ENCODE data around the gene MMAB. TPM values are rescaled to one million over a fixed set of nuclear protein-coding genes. Genes with fewer than 3 reads are reported as not detected.

The MMAB gene
- total and polyA plus RNA-seq, 8 donors: 6.2 to 71.2 (median 29.8) TPM

DNA sequence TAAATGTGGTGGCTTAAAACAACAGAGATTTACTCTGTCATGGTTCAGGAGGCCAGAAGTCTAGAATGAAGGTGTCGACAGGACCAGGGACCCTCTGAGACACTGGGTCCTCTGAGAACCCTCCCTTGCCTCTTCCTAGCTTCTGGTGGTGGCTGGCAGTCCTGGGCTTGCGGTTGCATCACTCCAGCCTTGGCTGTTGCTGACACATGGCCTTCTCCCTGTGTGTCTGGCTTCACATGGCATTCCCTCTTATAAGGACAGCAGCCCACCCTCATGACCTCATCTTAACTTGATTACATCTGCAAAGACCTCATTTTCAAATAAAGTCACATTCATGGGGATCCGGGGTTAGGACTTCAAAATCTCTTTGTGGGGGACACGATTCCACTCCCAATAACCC lies 37.2 kb upstream of the MMAB start:
- no peaks in the 10 kb centered on the region for H3K36me3 ChIP-seq
- no peak overlapping the region for H3K4me3 ChIP-seq
- DNase-seq: no peak
- TF ChIP-seq EP300 (IDR thresholded peaks at IDR 0.05) (no peak), POLR2A (IDR thresholded peaks at IDR 0.05) (no peak), POLR2AphosphoS5 (IDR thresholded peaks at IDR 0.05) (no peak)
- TF ChIP-seq, protein P1, sequence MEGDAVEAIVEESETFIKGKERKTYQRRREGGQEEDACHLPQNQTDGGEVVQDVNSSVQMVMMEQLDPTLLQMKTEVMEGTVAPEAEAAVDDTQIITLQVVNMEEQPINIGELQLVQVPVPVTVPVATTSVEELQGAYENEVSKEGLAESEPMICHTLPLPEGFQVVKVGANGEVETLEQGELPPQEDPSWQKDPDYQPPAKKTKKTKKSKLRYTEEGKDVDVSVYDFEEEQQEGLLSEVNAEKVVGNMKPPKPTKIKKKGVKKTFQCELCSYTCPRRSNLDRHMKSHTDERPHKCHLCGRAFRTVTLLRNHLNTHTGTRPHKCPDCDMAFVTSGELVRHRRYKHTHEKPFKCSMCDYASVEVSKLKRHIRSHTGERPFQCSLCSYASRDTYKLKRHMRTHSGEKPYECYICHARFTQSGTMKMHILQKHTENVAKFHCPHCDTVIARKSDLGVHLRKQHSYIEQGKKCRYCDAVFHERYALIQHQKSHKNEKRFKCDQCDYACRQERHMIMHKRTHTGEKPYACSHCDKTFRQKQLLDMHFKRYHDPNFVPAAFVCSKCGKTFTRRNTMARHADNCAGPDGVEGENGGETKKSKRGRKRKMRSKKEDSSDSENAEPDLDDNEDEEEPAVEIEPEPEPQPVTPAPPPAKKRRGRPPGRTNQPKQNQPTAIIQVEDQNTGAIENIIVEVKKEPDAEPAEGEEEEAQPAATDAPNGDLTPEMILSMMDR (IDR thresholded peaks at IDR 0.05): no peak
- H3K27ac ChIP-seq: no peak overlapping the region
- H3K9me3 ChIP-seq: no peaks in the 10 kb centered on the region
- intact Hi-C loops (cut with DNase I; ENCODE audit: low total_unique reads): no loop called here
- peaks cover 0 to 99% (median 22%) of the 10 kb centered on the region in 3 donors for H3K27me3 ChIP-seq
- WGBS, 5 donors: 87 to 95% (median 89%) methylated on average over 4 of the region's 4 CpGs
- peaks cover 7 to 12% (median 10%) of the 10 kb centered on the region in 4 donors for H3K4me1 ChIP-seq

DNA sequence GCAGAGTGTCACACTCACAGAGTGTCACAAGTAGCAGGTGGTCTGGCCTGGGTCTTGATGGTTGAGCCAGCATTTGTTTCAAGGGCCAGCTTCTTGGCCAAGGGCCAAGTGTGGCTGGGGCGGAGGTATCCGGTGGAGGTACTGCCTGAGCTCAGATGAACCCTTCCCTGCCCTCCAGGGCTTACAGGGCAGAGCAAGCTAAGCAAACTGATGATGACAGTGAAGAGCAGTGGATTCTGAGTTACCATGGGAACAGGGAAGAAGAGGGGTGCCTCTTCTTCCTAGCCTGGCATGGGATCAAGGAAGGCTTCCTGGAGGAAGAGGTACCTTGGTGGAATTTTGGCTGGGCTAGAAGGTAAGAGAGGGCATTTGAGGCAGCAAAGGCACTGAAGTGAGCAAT lies 36.0 kb upstream of the MMAB start:
- H3K27ac ChIP-seq: no peak overlapping the region
- H3K9me3 ChIP-seq: no peaks in the 10 kb centered on the region
- 50 to 56% (median 51%) methylated on average over 2 of the region's 2 CpGs for WGBS, 5 donors
- H3K36me3 ChIP-seq: no peaks in the 10 kb centered on the region
- H3K4me3 ChIP-seq: no peak overlapping the region
- H3K4me1 ChIP-seq: peaks cover 7 to 12% (median 10%) of the 10 kb centered on the region in 4 donors
- no peak for TF ChIP-seq EP300 (IDR thresholded peaks at IDR 0.05)
- no peak for TF ChIP-seq POLR2A (IDR thresholded peaks at IDR 0.05)
- TF ChIP-seq, protein P1 (IDR thresholded peaks at IDR 0.05): no peak
- TF ChIP-seq POLR2AphosphoS5 (IDR thresholded peaks at IDR 0.05): no peak
- peaks cover 0 to 98% (median 15%) of the 10 kb centered on the region in 3 donors for H3K27me3 ChIP-seq
- DNase-seq: no peak
- intact Hi-C loops (cut with DNase I; ENCODE audit: low total_unique reads): no loop called here

DNA sequence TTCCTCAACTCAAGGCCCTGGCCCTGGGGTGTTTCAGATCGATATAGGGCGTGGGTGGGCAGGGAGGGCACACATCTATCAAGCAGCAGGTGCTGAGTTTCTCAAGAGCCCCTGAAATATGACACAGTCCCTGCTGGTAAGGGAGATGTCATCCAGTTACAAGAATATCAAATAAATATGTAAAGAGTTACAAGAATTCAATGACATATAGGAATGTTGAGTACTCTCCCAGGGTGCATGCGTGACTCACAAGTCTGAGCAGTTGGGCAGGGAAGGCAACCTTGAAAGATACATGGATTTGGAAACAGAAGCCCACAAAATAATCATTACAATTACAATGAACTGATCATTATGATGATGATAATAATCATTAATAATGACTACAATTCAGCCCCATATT lies 35.5 kb upstream of the MMAB start:
- Histone ChIP-seq H3K4me1 (peaks cover 7 to 12% (median 10%) of the 10 kb centered on the region in 4 donors), H3K4me3 (no peak overlapping the region), H3K27ac (no peak overlapping the region), H3K36me3 (no peaks in the 10 kb centered on the region), H3K27me3 (peaks cover 0 to 94% (median 14%) of the 10 kb centered on the region in 3 donors), H3K9me3 (no peaks in the 10 kb centered on the region)
- TF ChIP-seq, protein P1 (IDR thresholded peaks at IDR 0.05): no peak
- no peak for TF ChIP-seq EP300 (IDR thresholded peaks at IDR 0.05)
- no peak for TF ChIP-seq POLR2AphosphoS5 (IDR thresholded peaks at IDR 0.05)
- TF ChIP-seq POLR2A (IDR thresholded peaks at IDR 0.05): no peak
- no peak for DNase-seq
- intact Hi-C loops (cut with DNase I; ENCODE audit: low total_unique reads): no loop called here
- WGBS, 5 donors: 84 to 94% (median 94%) methylated on average over 3 of the region's 3 CpGs

DNA sequence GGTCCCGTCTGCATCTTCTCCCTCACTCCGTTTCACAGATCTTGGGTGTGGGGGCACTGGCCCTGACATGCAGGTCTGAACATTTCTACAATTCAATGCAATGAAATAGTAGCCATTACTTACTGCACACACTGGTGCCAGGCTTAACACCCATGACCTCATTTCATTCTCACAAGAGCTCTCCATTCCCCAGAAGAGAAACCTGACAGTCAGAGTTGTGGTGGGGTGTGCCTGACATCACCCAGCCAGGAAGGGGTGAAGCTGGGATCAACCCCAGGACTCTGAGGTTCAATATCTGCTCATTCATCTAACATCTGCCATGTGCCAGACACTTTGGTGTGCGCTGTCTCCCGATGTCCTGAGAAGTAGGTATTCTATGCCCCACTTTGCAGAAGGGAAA lies 35.0 kb upstream of the MMAB start:
- DNase-seq: no peak
- H3K4me3 ChIP-seq: no peak overlapping the region
- 77 to 100% (median 88%) methylated on average over 4 of the region's 4 CpGs for WGBS, 5 donors
- TF ChIP-seq, protein P1 (IDR thresholded peaks at IDR 0.05): no peak
- TF ChIP-seq POLR2AphosphoS5 (IDR thresholded peaks at IDR 0.05) (no peak), POLR2A (IDR thresholded peaks at IDR 0.05) (no peak), EP300 (IDR thresholded peaks at IDR 0.05) (no peak)
- intact Hi-C loops (cut with DNase I; ENCODE audit: low total_unique reads): no loop called here
- H3K27ac ChIP-seq: no peak overlapping the region
- peaks cover 0 to 92% (median 9%) of the 10 kb centered on the region in 3 donors for H3K27me3 ChIP-seq
- H3K4me1 ChIP-seq: peaks cover 7 to 12% (median 10%) of the 10 kb centered on the region in 4 donors
- no peaks in the 10 kb centered on the region for H3K9me3 ChIP-seq
- no peaks in the 10 kb centered on the region for H3K36me3 ChIP-seq
